RWPE1 (cell line): ENCODE results near the gene CDS2.

Experiments
- CTCF ChIA-PET: fragments of 350-600 bp; sonication (Branson Sonifier 250); formaldehyde crosslinking; extraction: SDS; loops from one replicate; lab custom pipeline; 2021; lab: Yijun Ruan, JAX
- POLR2A ChIA-PET: fragments of 400-600 bp; formaldehyde crosslinking; extraction: SDS; loops from one replicate; lab custom pipeline; 2020; ENCODE audit warnings: antibody characterized with exemption; ENCODE audit not compliant: low non-redundant PET; lab: Yijun Ruan, JAX
- DNase-seq: peaks from one replicate; pipeline ENCODE4 v3.0.0; 2012; ENCODE audit warnings: low spot score
- H3K27ac ChIP-seq: fragments of 450-650 bp; 2 replicates; pipeline ENCODE4 v1.5.1; 2017
- TF ChIP-seq, protein P1 (sequence below): fragments of 450-650 bp; conservative IDR thresholded peaks from 2 replicates; pipeline ENCODE4 v1.5.1; 2017; ENCODE audit warnings: low read depth, mild to moderate bottlenecking

The CDS2 gene

DNA sequence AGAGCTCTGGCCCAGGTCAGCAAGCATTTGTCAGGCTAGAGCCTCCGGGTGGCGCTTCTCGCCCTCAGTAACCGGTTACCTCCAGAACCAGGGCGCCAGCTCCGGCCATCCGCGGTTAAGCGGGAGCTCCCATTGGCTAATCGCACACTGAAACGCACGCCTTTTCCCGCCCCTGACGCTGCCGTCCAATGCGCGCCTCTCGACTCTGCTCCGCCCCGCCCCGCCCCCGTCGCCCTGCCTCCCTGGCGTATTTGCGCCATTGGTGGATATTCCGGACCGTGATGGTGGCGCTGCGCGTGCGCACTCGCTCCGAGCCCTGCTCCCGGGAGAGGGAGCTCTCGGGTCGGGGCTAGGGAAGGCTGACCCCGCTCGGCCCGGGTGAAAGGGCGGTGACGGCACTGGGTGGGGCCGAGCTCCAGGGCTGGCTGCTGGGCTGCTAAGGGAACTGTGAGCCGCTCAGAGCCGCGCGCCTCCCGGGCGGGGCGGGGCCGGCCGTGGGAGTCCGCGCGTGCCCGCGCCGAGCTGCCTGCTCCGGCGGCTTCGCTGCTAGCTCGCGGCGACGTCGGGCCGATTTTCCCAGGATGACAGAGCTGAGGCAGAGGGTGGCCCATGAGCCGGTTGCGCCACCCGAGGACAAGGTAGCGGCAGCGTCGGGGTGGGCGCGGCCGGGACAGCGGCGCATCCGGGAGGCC, at the start of gene CDS2:
Gene CDS2 (plus strand): TSS at position 497 of the 692 bp plus-strand sequence. CDS start 85 bp downstream, at position 582.
- TF ChIP-seq, protein P1, sequence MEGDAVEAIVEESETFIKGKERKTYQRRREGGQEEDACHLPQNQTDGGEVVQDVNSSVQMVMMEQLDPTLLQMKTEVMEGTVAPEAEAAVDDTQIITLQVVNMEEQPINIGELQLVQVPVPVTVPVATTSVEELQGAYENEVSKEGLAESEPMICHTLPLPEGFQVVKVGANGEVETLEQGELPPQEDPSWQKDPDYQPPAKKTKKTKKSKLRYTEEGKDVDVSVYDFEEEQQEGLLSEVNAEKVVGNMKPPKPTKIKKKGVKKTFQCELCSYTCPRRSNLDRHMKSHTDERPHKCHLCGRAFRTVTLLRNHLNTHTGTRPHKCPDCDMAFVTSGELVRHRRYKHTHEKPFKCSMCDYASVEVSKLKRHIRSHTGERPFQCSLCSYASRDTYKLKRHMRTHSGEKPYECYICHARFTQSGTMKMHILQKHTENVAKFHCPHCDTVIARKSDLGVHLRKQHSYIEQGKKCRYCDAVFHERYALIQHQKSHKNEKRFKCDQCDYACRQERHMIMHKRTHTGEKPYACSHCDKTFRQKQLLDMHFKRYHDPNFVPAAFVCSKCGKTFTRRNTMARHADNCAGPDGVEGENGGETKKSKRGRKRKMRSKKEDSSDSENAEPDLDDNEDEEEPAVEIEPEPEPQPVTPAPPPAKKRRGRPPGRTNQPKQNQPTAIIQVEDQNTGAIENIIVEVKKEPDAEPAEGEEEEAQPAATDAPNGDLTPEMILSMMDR = peak; percentile 91
- CTCF ChIA-PET = interaction anchor here (0.7 to 1.8 kb wide), 10 partner anchors 8 to 621 kb away, joined by 3 to 35 read pairs (median 3); no protein-coding TSS in a partner anchor
- DNase-seq = peak; percentile 99
- POLR2A ChIA-PET = interaction anchor here (1.2 kb wide), 1 partner anchor 65 kb away, joined by 10 read pairs; no protein-coding TSS in a partner anchor
- peak within 1 kb of the TSS; percentile 87 for H3K27ac ChIP-seq

DNA sequence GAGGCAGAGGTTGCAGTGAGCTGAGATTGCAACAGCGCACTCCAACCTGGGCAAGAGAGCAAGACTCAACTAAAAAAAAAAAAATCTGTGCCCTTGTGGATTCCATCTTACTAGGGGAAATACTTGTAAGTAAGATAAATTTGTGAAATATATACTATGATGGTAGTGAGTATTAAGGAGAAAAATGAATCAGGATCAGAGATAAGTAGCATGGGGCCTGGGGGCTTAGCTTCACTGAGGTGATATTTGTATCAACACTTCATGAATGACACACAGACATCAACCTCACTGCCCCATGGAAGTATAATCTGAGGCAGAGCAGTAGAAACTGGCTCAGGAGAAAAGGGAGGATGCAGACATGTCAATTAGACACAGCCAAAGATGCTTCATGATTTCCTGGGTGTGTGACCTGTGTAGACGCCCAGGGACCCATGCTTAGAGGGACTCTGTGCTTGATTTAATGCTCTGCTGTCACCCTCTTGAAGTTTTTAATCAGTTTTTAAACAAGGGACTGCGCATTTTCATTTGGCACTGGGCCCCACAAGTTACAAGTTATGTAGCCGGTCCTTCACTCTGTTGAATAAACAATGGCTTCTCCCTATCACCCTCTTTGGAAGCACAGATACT, 48.9 kb upstream of the CDS2 start:
- H3K27ac ChIP-seq = no peak overlapping the region
- DNase-seq = no peak
- CTCF ChIA-PET = interaction anchor here (0.6 kb wide), 1 partner anchor 184 kb away, joined by 3 read pairs; no protein-coding TSS in a partner anchor
- TF ChIP-seq, protein P1 = no peak
- POLR2A ChIA-PET = no interaction called here

DNA sequence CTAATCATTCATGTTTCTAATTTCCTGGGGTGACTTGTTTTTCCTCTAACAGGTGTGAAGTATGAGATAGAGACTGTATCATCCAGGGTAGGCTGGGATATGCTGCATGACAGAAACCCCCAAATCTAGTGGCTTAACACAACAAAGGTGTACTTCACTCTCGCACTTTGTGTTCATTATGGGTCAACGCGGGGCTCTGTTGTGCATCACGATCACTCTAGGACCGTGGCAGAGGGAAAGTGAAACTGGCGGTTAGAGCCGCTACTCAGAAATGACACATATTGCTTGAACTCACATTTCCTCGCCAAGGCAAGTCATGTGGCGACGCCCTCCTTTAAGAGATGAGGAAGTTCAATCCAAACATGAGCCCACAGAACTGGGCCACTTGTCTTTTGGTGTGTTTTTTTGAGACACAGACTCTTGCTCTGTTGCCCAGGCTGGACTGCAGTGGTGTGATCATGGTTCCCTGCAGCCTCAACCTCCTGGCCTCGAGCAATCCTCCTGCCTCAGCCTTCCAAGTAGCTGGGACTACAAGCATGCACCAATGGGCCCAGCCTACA, 48.3 kb upstream of the CDS2 start:
- POLR2A ChIA-PET = no interaction called here
- peak overlapping the region; percentile 64 for H3K27ac ChIP-seq
- CTCF ChIA-PET = interaction anchor here (0.9 kb wide), 1 partner anchor 23 kb away, joined by 3 read pairs; no protein-coding TSS in a partner anchor
- DNase-seq = peak; percentile 65
- TF ChIP-seq, protein P1 = no peak

DNA sequence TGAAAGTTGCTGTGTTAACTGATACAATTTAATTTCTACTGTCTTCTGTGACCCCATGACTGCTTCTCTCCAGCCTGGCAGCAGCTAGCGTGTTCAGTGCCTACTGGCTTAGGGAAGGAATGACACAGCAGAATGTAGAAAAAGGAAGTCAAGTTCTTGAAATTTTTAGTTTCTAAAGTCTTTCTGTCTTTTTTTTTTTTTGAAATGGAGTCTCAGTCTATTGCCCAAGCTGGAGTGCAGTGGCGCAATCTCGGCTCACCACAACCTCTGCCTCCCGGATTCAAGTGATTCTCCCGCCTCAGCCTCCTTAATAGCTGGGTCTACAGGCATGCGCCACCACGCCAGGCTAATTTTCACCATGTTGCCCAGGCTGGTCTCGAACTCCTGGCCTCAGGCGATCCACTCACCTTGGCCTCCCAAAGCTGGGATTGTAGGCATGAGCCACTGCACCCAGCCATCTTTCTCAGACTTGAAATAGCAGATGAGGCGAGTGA, 46.4 kb upstream of the CDS2 start:
- TF ChIP-seq, protein P1 = no peak
- peak overlapping the region; percentile 38 for H3K27ac ChIP-seq
- DNase-seq = no peak
- ChIA-PET CTCF (interaction anchor here (1.0 kb wide), 1 partner anchor 124 kb away, joined by 3 read pairs; no protein-coding TSS in a partner anchor), POLR2A (no interaction called here)

DNA sequence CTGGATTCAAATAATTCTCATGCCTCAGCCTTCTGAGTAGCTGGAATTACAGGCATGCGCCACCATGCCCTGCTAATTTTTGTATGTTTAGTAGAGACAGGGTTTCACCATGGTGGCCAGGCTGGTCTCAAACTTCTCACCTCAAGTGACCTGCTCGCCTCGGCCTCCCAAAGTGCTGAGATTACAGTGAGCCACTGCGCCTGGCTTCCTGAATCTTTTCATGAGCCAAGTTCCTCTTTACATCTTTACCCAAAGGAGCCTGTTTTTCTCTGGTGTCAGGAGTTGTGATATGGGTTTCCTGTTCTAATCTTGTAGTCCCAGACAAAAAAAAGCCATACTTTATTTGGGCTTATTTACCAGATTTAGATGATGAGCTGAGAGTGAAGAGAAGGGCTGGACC, 41.4 kb upstream of the CDS2 start:
- TF ChIP-seq, protein P1 = no peak
- no peak for DNase-seq
- CTCF ChIA-PET = no interaction called here
- peak overlapping the region; percentile 35; the same call in 1 of the 2 replicates for H3K27ac ChIP-seq
- POLR2A ChIA-PET = no interaction called here

DNA sequence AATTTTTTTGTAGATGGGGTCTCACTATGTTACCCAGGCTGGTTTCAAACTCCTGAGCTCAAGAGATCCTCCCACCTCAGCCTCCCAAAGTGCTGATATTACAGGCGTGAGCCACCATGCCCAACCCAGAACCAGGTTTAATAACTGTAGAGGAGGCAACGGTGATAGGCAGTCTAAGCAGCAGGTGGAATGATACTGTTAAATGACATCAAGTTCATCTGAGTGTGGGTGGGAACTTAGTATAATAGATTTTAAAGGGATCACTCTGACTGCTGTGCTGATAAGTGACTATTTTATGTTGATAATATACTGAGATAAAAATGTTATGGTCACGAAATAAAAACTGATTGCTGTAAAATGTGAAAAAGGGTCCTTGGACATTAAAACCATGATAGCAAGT, 38.1 kb upstream of the CDS2 start:
- H3K27ac ChIP-seq = no peak overlapping the region
- TF ChIP-seq, protein P1 = no peak
- ChIA-PET CTCF (interaction anchor here (0.6 to 0.8 kb wide), 2 partner anchors 192 to 242 kb away, joined by 4 to 6 read pairs; no protein-coding TSS in a partner anchor), POLR2A (no interaction called here)
- DNase-seq = no peak
